Stimulated activated CD4-positive, alpha-beta T cell treated with anti-CD3 and anti-CD28 coated beads, Interleukin-12 subunit alpha, Interleukin-12 subunit beta, amount 100 ng/mL, for 24 hours (primary cell): ENCODE data around the gene CDH4.

Experiments used
- DNase-seq, 2 experiments: peaks; one replicate each; pipeline ENCODE4 v3.0.0-alpha.2; 2020; ENCODE audit warnings: low read depth in 2 of 2

CDH4 gene

DNA sequence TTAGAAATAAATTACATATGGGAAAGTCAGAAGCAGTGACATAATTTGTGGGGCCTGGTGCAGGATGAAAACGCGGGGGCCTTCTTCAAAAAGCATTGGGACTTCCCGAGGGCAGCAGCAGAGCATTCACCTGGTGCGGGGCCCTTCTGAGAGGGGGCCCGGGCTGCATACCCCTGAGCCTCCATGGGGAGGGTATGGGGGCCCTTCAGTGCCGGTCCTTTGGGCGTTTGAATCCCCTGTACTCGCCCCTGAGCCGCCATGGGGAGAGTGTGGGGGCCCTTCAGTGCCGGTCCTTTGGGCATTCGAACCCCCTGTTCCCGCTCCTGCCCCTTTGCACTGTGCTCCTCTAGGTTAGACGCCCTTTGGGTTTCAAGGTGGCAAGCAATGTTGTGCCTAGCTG, 283.5 kb downstream of the CDH4 start:
- no peak for DNase-seq

DNA sequence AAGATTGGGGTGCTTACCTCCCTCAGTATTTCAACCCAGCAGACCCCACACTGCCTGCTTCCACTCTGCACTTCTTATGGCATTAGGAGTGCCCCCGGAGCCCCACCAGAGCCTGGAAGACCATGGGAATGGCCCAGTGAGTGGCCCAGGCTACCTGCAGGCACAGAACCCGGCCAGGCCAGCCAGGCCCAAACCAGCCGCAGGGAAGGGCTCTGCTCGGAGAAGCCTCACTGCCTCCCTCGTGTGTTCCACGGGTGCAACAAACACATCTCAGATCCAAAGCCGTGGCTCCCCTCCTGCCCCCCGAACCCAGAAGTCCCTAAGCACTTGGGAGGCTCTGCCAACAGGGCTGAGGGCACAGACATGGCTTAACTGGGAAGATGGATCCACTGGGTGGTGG, 283.9 kb downstream of the CDH4 start:
- no peak for DNase-seq

DNA sequence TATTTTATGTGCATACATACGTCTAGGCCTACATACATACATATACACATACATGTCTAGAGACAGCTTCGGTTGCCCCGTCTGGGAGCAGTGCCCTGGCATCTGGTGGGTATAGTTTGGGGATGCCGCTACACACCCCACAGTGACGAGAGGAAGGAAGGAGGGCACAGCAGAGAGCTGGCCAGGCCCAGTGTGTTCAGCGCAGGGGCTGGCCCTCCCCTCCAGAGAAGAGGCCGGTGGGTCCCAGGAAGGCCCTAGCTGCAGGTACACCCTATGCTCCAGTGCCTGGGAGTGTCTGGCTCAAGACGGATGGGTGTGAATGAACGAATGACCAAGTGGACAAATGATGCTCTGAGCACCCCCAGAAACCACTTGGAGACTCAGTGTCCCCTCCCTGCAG, 284.6 kb downstream of the CDH4 start:
- DNase-seq: no peak

DNA sequence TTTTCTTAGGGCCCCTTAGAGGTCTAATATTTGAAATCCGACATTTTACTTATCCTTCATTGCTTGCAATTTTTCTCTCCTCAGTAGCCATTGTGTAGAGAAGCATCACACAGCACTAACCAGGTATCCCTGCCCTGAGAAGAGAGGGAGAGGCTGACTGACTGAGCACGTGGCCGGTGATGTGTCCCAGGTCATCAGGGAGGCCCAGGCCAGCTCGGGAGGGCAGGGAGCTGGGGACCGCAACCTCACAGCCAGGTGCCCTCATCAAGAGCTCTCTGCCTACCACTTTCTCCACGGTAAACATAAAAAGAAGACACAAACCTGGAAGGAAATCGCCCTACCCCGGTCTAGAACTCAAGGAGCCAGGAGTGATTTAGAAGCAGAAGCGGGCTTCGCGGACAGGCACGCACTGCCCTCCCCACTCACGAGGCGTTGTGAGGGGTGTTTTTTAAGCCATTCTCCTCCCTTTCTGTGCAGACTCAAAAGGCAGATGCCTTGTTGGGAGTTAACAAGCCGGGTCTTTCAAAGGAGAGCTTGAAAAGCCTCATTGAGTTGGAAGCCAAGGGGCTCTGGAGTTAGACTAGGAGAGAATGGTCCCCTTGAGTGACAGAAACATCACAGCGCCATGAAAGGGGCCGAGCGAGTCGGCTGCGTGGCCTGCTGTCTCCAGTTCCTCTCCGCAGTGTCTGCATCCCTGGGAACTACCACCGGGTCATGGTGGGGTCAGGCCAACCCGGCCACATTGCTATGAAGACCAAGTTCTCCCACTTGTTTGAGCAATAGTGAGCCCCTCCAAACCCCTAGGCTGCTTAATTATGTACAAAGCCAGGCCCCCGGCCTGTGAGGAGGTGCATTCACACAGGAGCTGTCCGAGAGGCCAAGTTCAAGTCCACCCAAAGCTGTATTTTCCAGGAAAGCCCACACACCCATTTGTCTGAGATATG, 285.4 kb downstream of the CDH4 start:
- DNase-seq: no peak

DNA sequence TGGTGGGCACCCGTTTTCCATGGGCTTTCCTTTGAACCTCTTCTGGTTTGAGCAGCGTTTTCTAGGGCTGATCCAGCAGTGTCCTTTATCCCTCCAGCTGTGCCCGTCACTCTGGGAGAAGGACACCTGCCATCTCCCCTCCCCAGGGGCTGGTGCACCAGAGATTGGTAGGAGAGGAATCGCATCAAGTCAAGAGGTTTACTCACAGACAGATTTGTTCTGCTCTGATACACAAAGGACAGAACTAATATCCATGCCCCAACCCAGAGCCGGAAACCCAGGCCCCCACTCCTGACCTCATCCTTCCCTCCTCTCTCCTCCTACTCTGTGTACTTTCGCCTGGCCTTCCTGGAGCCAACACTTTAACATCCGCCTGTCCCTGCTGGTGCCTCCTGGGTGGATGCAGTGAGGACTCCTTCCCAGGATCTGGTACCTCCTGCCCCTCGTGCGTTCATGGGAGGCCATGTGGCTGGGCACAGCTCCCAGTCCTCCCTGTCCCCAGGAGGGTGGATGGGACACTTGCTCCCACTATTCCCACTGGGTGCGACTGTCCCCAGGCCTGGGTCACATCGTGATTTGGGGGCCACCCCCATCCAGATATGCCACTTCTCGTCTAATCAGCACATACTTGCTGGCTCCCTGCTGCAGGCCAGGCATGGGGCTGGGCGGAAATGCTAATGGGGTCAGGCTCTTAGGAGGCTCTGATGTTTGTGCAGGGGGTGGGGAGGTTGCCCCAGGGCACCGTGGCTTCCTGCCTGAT, 286.3 kb downstream of the CDH4 start:
- DNase-seq: no peak

DNA sequence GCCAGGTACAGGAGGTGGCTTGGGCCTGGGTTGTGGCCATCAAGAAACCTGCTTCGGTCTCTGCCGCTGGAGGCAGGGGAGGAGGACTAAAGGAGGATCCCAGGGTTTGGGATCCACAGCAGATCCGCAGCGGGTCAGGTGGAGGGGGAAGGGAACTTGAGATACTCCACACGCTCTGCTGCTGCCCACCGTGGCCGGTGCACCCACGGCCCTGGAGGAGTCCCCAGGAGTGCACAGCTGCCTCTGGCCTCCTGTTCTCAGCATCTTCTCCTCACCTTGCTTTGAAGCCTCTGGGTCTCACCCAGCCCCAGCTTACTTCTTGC, 286.8 kb downstream of the CDH4 start:
- DNase-seq: no peak

DNA sequence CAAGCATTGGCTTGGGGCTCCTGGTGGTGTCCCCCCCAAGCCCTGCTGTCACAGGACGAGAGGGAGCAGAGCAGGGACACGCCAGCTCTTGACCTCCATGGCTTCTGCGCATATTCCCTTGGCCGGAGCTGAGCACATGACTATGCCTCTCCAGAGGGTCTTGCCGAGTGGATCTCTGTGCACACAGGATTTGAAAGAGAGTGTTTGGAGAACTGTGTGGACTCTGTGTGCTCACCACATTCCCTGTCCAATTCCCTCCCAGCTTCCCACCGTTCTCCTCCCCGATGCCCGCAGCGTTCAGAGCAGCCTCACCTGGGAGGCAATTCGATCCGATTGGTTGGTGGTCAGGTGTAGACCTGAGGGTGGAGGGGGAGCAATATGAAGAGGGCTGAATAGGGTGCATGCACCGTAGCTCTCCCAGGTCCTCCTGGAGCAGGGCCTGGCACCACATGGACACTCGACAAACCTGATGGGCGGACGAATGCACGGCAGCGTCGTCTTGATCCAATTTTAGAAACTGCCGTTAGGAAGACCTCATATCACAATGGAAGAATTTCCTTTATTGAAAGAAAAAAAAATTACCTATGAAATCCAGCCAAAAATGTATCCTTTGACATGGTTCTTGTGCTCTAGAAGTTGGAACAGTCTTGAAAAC, 287.8 kb downstream of the CDH4 start:
- DNase-seq: no peak

DNA sequence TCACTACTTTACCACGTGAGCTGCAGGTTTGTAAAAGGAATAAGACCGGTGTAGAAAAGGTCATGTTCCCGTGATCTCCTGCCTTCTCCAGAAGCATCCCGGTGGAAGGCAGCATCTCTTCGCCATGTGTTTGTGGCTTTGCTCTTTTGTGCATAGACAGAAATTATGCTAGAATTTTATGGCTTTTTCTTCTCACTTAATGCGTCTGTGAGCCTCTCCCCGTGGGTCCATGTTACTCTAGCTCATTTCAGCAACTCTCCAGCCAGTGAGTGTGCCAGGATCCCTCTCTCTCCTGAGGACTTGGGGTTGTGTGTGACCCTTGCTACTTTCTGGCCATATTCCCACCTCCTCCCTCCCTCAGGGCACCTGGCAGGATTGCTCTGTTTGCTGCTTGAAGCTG, 289.5 kb downstream of the CDH4 start:
- DNase-seq: no peak

DNA sequence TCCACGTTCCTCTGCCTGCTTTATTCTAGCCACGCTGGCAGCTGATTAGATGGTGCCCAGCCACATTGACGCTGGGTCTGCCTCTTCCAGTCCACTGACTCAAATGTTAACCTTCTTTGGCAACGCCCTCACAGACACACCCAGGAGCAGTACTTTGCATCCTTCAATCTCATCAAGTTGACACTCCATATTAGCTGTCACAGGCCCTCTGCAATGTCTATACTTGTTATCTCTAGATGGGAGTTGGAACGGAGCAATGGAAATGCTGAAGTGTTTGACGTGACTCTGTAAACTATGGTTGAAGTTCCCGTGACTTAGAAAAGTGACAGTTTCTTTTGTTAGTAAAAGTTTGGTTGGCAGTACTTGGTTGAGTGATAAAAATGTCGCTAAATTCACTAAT, 291.0 kb downstream of the CDH4 start:
- DNase-seq: no peak

DNA sequence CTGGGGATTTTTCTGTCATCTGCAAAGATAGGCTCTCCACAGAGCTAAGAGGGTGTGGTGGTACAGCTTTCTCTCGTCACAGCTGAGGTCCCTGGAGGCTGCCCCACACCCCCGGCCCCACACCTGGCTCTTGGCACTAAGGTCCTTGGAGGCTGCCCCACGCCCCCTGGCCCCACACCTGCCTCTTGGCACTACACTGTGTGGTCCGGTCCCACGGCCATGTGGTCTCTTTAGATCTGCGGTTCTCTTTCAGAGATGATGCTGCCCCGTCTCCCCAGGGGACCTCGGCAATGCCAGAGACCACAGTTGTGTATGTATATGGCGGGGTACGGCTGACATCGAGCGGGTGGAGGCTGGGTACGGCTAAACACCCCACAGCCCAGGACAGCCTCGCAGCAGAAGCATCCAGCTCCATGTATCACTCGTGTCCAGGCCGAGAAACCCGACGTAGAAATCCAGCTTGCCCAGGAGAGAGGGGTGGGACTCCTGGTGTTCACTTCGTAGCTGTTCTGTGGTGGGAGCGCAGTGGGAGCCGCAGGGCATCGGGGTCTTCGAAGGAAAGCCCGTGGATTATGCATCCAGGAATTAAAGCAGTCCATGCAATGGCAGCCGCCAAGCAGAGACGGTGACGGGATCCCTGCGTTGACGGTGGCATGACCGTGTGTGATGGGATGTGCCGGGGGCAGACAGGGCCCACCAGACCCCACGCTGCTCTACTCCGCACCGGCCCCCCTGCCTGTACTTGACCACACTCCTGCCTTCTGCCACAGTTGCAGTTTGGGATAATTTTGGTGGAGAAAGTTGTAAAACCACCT, 292.1 kb downstream of the CDH4 start:
- DNase-seq: no peak

DNA sequence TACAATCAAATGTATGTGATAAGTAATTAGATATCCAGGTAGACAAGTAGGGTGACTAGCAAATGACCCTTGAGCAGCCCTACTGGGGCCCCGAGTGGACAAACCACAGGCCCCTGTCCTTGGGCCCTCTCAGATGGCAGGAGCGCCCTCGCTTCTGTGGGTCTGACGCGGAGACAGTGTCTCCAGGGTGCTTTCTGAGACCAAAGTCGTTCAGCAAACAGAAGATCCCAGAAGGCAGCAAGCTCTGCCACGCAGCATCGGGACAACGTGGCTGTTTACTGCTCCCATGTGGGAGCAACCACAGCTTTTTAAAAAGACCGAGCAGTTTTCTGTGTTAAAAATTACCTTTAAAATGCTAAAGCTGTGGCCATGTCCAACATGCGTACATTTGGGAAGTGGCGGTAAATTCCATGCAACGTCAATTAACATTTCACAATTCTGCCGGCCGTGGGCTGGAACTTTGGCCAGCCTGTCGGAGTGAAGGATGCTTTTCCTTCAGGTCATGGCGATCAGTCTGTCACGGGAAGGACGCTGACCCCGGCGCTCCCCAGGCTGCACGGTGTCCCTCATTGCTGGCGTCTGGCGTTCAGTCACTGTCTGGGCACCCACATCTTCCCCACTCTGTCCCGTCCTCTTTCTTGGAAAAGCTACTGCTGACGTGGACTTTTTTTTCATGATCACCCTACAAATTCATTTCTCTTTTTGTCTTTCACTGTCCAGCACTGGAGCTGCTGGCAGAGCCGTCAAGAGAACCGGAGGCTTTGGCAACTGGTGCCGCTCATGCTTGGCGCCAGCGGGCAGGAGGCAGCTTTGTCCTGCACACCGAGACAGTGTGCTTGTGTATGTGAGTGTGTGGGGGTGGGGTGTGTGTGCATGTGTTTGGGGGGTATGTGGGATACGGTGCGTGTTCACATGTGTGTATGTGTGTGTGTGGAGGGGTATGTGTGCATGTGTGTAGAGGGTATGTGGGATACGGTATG, 293.1 kb downstream of the CDH4 start:
- DNase-seq: no peak

DNA sequence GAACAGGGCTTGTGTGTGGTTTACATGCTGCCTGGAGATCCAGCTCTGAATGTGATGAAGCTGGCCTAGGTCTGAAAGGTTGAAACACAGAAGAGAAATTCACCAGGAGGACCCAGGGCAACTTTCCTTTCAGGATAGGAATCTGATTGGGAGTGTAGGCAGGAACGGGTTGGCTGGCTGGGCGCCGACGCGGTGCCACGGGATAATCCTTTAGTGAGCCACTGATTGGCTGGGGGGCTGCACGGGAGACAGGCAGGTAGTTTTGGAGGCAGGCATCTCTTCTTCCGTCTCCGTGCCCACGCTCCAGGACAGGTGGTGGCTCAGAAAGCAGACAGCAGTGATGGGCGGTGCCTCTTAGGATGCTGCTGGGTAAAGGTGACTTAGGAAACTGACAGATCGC, 294.6 kb downstream of the CDH4 start:
- no peak for DNase-seq

DNA sequence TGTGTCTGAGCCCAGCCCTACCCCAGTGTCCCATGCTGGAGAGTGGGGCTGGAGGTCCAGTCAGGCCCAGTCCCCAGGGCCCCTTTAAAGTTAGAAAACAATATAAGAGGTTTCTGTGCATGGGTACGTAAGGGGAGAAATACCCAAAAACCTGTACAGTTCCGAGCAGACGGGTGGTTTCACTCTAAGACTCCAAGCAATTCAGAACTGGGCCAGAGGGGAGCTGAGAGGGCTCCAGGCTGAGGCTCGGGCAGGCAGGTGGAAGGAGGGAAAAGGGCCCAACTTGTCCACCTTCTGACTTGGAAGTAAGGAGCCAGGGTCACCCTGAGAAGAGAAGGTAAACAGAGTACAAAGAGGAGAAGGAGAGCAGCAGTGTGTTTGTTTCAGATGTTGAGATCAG, 296.0 kb downstream of the CDH4 start:
- no peak for DNase-seq

DNA sequence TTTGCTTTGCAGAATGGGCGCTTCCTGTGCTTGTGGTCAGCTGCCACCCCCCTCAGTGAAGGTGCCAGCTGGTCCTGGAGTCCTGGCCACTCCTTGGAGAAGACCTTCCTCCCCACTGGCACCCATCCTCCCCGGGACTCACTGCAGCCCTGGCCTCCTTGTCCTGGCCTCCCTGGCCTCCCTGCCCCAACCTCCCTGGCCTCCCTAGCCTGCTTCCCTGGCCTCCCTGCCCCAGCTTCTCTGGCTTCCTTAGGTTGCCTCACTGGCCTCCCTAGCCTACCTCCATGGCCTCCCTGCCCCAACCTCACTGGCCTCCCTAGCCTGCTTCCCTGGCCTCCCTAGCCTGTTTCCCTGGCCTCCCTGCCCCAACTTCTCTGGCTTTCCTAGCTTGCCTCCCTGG, 297.8 kb downstream of the CDH4 start:
- DNase-seq: no peak

DNA sequence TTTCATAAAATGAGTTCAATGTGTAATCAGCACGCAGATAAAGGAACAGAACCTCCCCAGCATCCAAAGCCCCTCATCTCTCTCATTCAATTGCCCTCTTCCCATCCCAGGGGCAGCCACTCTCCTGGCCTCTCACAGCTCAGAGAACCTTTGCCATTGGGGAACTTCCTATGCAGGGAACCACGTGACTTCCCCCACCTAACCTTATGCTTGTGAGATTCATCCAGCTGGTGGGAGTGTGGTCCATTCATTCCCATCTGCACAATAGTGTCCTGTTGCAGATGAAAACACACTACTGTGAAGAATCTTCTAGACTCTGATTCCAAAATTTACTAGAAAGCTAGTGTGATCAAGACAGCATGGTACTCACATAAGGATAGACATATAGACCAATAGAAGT, 299.3 kb downstream of the CDH4 start:
- no peak for DNase-seq

DNA sequence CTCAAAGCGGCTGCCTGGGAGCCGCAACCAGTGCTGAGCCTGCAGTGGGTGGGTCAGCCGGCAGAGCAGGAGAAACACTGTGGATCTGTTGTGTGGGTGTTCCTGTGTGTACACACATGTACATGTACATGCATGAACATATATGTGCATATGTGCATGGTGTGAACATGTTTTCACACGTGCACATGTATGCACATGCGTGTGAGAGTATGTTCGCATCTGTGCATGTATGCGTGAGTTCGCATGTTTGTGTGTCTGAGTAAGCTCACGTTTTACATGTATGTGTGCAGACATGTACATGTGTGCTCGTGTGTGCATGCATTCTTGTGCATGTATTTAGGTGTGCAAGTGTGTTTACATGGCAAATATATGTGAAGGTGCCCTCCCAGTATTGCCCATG, 302.6 kb downstream of the CDH4 start:
- no peak for DNase-seq

DNA sequence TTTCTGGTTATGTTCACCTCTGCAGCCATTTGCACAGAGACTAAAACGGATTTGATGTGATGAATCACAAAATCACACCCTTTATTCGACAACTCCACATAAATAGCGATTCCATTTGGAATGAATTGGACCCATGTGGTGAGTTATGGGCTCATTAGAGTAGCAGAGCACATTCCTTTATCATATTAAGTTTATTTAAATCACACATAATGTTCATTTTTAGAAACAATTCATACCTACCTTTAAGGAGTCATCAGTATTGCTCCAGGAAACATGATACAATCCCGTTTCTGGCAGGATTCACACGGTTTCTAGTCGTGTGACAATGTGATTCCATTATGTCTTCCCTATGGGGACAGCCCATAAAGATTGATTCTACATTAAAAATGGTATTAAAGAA, 303.5 kb downstream of the CDH4 start:
- no peak for DNase-seq

DNA sequence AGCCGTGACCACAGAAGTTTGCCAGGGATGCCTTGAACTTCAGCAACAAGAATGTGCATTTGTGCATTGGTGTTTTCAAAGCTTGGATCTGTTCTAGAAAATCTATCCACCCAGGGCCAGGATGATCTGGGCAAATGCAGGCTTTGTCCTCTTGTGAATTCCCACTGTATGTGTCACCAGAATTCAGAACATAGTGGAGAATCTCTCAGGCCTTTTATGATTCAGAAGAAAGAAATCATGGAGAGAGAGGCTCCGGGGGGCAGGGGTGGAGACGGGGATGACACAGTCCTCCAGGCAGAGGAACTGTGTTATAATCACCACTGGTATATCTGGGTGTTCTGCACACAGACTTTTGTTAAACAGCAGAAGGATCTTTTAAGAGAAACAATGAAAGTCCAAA, 304.1 kb downstream of the CDH4 start:
- no peak for DNase-seq

DNA sequence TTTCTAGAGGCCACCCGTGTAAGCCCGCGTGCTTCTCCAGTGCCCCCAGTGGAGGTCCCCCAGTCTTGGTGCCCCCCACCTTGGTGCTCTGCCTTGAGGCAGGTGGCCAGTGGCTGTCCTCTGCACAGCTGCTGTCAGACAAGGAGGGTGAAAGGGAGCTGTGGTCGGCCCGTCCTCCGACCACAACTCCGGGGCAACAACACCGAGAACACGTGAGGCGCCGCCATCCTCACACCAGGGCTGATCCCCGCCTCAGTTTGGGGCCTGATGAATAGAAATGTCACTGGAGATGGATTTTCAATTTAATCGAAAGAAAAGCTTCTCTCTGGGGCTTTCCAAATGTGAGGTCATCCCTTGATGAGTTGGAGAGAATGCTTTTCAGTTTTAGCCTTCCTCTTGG, 304.6 kb downstream of the CDH4 start:
- DNase-seq: no peak

DNA sequence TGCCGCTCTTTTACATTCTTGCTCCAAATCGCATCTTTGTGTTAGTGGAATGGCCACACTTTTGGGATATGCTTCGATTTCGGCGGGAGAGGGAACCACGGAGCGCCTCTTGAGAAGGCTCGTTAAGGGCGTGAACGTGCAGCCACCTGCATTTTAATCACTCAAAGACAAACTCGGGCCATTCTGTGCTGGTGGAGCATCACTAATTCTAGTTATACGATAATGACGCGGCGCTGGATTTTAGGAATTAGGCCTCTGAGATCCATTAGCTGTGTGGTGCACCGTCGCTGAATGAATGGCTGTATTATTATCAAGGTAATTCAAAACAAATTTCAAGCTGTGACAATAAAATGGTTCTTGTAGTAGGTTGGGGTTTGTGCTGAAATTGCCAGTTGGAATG, 305.6 kb downstream of the CDH4 start:
- DNase-seq: no peak

DNA sequence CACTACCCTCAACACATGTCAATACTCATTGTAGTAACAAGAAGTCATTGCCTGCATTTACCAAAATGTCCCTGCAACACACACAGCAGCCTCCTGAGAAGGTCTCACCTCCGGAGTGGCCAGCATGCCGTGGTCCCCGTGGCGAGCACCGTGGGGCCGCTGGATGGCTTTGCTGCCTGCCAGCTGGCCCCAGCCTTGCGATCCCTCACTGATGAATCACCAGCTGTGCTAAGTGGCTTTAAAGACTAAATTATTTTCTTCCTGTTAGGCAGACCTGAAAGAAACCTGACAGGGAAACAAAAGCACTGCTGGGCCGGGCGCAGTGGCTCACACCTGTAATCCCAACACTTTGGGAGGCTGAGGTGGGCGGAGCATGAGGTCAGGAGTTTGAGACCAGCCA, 306.7 kb downstream of the CDH4 start:
- DNase-seq: no peak
